HG03575 (cell line): ENCODE measurements around the gene DRD2.

Experiments
- ATAC-seq: cut with Tn5 transposase; IDR thresholded peaks from one replicate; pipeline ENCODE4 v1.9.1; 2021; ENCODE audit not compliant: unreplicated experiment, insufficient number of reproducible peaks, low FRiP score; ENCODE audit errors: extremely low read depth

DRD2 gene

GRCh38 chr11:113488931-113489351 is 13.7 kb upstream of the DRD2 start:
- no peak for ATAC-seq

GRCh38 chr11:113487622-113488021 is 12.4 kb upstream of the DRD2 start:
- ATAC-seq, result no peak

- ATAC-seq, result no peak
Observed at GRCh38 chr11:113484223-113484622, 9.0 kb upstream of the DRD2 start.

- no peak for ATAC-seq
Observed at GRCh38 chr11:113481672-113482071, 6.5 kb upstream of the DRD2 start.

GRCh38 chr11:113481226-113481625 is 6.0 kb upstream of the DRD2 start:
- no peak for ATAC-seq

GRCh38 chr11:113477321-113477720 is 2.1 kb upstream of the DRD2 start:
- no peak for ATAC-seq

GRCh38 chr11:113476553-113476952 is 1.4 kb upstream of the DRD2 start:
- no peak for ATAC-seq

- no peak for ATAC-seq
Observed at GRCh38 chr11:113474362-113475159, 637 bp downstream of the DRD2 start.

- ATAC-seq, result no peak
Observed at GRCh38 chr11:113473983-113474361, 1.2 kb downstream of the DRD2 start.

- ATAC-seq, result no peak
Observed at GRCh38 chr11:113472471-113472870, 2.7 kb downstream of the DRD2 start.

- ATAC-seq, result no peak
Observed at GRCh38 chr11:113470233-113470632, 5.0 kb downstream of the DRD2 start.

- no peak for ATAC-seq
Observed at GRCh38 chr11:113468726-113469345, 6.4 kb downstream of the DRD2 start.

- no peak for ATAC-seq
Observed at GRCh38 chr11:113467545-113467944, 7.7 kb downstream of the DRD2 start.

- ATAC-seq, result no peak
Observed at GRCh38 chr11:113465786-113466185, 9.4 kb downstream of the DRD2 start.

GRCh38 chr11:113464416-113464815 is 10.8 kb downstream of the DRD2 start:
- no peak for ATAC-seq

GRCh38 chr11:113462830-113463229 is 12.4 kb downstream of the DRD2 start:
- no peak for ATAC-seq

- no peak for ATAC-seq
Observed at GRCh38 chr11:113461639-113462038, 13.6 kb downstream of the DRD2 start.

- ATAC-seq, result no peak
Observed at GRCh38 chr11:113460469-113460868, 14.7 kb downstream of the DRD2 start.

GRCh38 chr11:113458189-113458588 is 17.0 kb downstream of the DRD2 start:
- ATAC-seq, result no peak

- no peak for ATAC-seq
Observed at GRCh38 chr11:113457784-113458183, 17.4 kb downstream of the DRD2 start.

GRCh38 chr11:113454455-113454854 is 20.7 kb downstream of the DRD2 start:
- ATAC-seq, result no peak
